Astrocyte of the spinal cord (primary cell): ENCODE measurements around the gene AOPEP.

Experiments used
- DNase-seq: peaks from one replicate; pipeline ENCODE4 v3.0.0; 2011; ENCODE audit warnings: low read depth, low spot score
- H3K4me3 ChIP-seq: 2 replicates; pipeline ENCODE4 v1.5.1; 2011; ENCODE audit warnings: low read depth, mild to moderate bottlenecking, low read length, moderate library complexity
- CTCF ChIP-seq: IDR thresholded peaks from 2 replicates; pipeline ENCODE4 v1.5.1; 2012; ENCODE audit warnings: low read depth, mild to moderate bottlenecking, low read length, inconsistent platforms
- in situ Hi-C: cut with HindIII; loops from 2 replicates; pipeline ENCODE4 v1.10.0; 2017; ENCODE audit warnings: low sequenced_read_pairs

The AOPEP gene

GRCh38 chr9:95097279-95097678 lies 370.8 kb downstream of the AOPEP start:
- DNase-seq, result no peak
- H3K4me3 ChIP-seq, result no peak overlapping the region
- no peak for TF ChIP-seq CTCF
- in situ Hi-C loops, result no loop called here

- TF ChIP-seq CTCF, result no peak
- DNase-seq, result no peak
- no peak overlapping the region for H3K4me3 ChIP-seq
- in situ Hi-C loops, result no loop called here
These were observed 372.0 kb downstream of the AOPEP start for GRCh38 chr9:95098391-95098921.

- TF ChIP-seq CTCF, result no peak
- no peak overlapping the region for H3K4me3 ChIP-seq
- in situ Hi-C loops, result no loop called here
- DNase-seq, result no peak
These were observed 373.0 kb downstream of the AOPEP start for GRCh38 chr9:95099321-95100070.

- DNase-seq, result no peak
- in situ Hi-C loops, result no loop called here
These were observed 373.6 kb downstream of the AOPEP start for GRCh38 chr9:95100071-95100627.

GRCh38 chr9:95101326-95101725 lies 374.8 kb downstream of the AOPEP start:
- H3K4me3 ChIP-seq, result no peak overlapping the region
- DNase-seq, result no peak
- no peak for TF ChIP-seq CTCF
- in situ Hi-C loops, result no loop called here

More at GRCh38 chr9:95100071-95100627, 373.6 kb downstream of the AOPEP start:
- no peak for TF ChIP-seq CTCF
- no peak overlapping the region for H3K4me3 ChIP-seq

- H3K4me3 ChIP-seq, result no peak overlapping the region
- no peak for TF ChIP-seq CTCF
- in situ Hi-C loops, result no loop called here
- DNase-seq, result no peak
These were observed 375.5 kb downstream of the AOPEP start for GRCh38 chr9:95102001-95102433.
